NB4 (cell line): ENCODE measurements around the gene CKB.

Source experiments
- MYC ChIP-seq: IDR thresholded peaks from 2 replicates; pipeline ENCODE4 v1.6.1; 2011; ENCODE audit warnings: low read depth, low read length
- POLR2A ChIP-seq: IDR thresholded peaks from 2 replicates; pipeline ENCODE4 v1.6.1; 2011; ENCODE audit warnings: mild to moderate bottlenecking; ENCODE audit not compliant: insufficient read length; ENCODE audit errors: extremely low read depth
- TF ChIP-seq, protein P1 (sequence below): IDR thresholded peaks from one replicate; pipeline ENCODE4 v1.5.1; 2012; ENCODE audit warnings: low read depth, low read length
- TF ChIP-seq, protein P2 (sequence below): IDR thresholded peaks from 2 replicates; pipeline ENCODE4 v1.6.1; 2011; ENCODE audit warnings: low read depth, low read length

DNA sequence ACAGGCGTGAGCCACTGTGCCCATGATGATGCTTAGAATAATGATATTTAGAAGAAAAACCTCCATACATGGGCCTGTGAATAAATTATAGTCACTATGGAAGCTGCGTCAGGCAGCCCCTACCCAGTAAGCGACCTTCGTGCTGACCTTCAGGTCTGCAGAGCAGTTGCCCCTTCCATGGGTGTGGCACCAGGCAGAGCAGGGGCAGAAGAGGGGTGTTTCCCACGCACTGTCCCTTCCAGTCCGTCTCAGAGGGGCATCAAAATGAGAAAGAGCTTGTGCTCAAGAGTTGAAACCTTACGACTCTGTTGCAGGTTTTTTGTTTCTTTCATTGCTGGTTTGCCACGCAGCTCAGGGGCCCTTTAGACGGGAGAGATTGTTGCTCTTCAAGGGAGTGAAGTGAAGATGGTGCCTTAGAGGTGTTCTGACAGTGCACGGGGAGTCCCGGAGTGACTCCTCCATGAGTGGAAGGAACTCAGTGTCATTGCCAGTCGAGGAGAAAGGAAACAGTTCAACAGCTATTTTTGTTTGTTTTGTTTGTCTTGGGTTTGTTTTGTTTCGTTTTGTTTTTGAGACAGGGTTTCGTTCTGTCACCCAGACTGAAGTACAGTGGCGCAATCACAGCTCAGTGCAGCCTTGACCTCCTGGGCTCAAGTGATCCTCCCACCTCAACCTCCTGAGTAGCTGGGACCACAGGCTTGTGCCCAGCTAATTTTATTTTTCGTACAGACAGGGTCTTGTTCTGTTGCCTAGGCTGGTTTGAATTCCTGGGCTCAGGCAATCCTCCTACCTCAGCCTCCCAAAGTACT lies 13.9 kb downstream of the CKB start:
- TF ChIP-seq, protein P1, sequence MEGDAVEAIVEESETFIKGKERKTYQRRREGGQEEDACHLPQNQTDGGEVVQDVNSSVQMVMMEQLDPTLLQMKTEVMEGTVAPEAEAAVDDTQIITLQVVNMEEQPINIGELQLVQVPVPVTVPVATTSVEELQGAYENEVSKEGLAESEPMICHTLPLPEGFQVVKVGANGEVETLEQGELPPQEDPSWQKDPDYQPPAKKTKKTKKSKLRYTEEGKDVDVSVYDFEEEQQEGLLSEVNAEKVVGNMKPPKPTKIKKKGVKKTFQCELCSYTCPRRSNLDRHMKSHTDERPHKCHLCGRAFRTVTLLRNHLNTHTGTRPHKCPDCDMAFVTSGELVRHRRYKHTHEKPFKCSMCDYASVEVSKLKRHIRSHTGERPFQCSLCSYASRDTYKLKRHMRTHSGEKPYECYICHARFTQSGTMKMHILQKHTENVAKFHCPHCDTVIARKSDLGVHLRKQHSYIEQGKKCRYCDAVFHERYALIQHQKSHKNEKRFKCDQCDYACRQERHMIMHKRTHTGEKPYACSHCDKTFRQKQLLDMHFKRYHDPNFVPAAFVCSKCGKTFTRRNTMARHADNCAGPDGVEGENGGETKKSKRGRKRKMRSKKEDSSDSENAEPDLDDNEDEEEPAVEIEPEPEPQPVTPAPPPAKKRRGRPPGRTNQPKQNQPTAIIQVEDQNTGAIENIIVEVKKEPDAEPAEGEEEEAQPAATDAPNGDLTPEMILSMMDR, result no peak
- TF ChIP-seq POLR2A (no peak), MYC (no peak)
- TF ChIP-seq, protein P2, sequence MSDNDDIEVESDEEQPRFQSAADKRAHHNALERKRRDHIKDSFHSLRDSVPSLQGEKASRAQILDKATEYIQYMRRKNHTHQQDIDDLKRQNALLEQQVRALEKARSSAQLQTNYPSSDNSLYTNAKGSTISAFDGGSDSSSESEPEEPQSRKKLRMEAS, result no peak
